IPS-NIHi11 (cell line): Measurements from ENCODE around the gene RAB11B.
"Not testable (repeated sequence)": the region's sequence is repeated elsewhere in the genome, so short reads cannot be mapped to it uniquely, and the experiment has no call there.

Experiments used
- DNase-seq: peaks from one replicate; pipeline ENCODE4 v3.0.0; 2012; ENCODE audit warnings: mixed read lengths, low spot score

Gene RAB11B

DNA sequence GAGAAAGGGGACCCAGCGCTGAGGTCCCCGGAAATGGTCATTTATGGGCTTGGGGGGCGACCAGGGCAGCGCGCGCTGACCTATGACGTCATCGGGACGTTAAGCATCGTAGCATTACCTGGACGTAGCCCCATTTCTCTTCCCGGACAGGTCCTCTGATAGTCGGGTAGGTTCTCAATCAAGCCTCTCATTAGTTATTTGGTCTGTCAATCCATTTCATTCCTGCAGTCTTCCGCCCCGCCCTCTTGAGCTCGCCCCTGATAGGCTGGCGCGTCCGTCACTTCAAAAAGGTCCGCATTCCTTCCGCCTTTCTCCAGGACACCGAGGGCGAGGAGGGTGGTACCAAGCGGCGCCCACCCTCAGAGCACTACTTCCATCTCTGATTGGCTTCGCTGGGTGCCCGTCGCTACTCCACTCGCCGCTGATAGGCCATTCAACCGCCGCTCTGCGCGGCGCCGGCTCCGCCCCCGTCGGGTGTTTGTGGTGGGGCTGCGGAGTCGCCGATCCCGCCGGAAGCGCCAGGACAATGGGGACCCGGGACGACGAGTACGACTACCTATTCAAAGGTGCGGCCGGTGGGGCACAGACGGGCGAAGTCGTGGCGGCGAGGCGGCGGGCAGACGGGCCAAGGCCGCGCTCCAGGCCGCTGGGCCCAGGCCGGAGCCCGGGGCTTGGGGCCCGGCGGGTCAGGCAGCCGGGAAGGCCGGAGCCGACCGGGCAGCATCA lies at the start of gene RAB11B:
RAB11B (plus strand) TSS at position 470 of the 726 bp plus-strand sequence; CDS start at position 527, 57 bp downstream.
- DNase-seq, result peak; percentile 97

DNA sequence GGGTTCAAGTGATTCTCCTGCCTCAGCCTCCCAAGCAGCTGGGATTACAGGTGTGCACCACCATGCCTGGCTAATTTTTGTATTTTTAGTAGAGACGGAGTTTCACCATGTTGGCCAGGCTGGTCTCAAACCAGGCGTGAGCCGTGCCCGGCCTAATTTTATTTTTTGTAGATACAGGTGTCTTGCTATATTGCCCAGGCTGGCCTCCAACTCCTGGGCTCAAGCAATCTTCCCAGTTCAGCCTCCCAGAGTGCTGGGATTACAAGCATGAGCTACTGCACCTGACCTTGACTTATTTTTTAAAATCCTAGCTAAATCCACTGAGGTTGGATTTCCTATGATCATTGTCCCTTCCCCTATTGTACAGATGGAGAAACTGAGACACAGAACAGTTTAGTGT lies 48.7 kb upstream of the RAB11B start:
- DNase-seq, result not testable (repeated sequence)

DNA sequence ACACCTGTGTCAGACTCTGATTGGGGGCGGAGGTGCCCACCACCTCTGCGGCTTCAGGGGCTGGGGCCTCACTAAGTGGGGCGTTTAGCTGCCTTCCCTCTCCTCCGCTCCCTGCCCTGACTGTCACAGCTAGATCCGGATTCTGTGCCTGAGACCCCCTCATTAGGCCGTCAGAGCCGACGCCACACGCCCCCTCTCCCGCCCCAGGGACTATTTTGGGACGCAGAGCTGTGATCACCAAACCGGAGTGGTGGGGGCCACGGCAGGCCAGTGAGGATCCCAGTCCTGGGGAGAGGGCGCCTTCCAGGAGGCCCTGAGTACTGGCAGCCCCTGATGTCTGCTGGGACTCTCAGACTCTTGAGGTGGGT lies 47.9 kb upstream of the RAB11B start:
- peak; percentile 24 for DNase-seq

DNA sequence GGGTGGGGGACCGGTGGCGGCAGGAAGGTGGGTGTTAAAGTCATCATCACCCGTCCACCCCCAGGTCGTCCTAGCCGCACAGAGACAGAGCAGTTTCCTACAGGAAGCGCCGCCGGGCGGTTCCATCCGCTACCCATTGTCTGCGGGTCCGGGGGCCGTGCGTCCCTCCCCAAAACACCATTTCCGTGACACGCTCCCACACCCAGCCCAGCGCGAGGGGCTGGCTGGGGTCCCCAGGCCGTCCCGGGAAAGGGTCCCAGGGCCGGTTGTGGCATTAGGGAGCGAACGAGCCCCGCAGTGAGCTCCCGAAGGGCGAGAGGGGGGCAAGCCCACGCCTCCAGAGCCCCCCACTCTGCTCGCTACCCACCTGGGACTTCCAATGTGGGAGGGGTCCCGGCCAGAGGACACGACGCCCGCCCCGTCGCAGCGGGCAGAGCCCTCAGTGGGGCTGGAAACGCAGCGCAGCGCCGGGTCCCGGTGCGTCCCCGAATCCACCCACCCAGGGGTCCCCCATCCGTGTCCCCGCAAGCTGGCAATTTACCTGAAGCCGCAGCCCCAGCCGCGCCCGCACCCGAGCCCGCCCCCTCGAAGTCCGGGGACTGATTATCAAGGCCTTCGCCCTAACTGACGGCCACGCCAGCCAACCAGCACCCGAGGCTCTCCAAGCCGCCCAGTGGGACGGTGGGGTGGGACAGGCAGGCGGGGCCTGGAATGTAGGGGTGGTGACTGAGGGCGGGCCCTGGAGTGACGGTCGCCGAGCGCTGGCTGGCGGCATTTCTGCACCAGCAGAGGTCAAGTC lies 47.3 kb upstream of the RAB11B start, which contains the start of gene KANK3:
KANK3 (minus strand) TSS at position 579 of the 799 bp plus-strand sequence. CDS start 5,434 bp downstream, outside the sequence.
- DNase-seq, result peak; percentile 98

DNA sequence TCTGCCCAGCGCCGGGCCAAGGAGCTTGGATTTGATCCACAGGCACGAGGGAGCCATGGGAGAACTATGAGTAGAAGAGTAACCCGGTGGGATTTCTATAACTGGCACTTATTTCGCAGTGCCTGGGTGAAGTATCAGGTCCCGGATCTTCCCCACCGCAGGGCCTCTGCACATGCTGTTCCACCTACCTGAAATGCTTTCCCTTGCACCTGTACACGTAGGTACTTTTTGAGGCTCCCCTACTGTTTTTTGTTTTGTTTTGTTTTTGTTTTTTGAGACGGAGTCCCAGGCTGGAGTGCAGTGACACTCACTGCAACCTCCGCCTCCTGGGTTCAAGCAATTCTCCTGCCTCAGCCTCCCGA lies 46.7 kb upstream of the RAB11B start:
- no peak for DNase-seq

DNA sequence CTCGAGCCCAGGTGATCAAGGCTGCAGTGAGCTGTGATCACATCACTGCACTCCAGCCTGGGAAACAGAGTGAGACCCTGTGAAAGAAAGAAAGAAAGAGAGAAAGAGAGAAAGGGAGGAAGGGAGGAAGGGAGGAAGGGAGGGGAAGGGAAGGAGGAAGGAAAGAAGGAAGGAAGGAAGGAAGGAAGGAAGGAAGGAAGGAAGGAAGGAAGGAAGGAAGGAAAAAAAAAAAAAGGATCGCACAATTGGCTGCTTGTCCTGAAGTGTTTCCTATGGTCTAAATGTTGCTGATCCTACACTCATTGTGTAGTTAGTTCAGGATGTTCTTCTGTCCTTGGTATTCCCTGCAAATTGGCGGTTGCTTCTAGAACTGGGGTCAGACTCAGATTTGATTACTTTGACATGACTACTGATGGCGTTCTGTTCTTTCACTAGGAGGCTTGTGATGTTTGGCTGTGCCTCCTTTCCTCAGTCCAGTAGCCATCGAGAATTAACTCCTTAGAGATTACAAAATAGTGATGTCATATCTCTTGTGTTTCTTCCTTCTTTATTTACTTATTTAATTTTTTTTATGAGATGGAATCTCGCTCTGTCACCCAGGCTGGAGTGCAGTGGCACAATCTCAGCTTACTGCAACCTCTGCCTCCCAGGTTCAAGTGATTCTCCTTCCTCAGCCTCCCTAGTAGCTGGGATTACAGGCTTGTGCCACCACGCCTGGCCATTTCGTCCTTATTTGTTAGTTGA lies 40.4 kb upstream of the RAB11B start:
- DNase-seq, result not testable (repeated sequence)

DNA sequence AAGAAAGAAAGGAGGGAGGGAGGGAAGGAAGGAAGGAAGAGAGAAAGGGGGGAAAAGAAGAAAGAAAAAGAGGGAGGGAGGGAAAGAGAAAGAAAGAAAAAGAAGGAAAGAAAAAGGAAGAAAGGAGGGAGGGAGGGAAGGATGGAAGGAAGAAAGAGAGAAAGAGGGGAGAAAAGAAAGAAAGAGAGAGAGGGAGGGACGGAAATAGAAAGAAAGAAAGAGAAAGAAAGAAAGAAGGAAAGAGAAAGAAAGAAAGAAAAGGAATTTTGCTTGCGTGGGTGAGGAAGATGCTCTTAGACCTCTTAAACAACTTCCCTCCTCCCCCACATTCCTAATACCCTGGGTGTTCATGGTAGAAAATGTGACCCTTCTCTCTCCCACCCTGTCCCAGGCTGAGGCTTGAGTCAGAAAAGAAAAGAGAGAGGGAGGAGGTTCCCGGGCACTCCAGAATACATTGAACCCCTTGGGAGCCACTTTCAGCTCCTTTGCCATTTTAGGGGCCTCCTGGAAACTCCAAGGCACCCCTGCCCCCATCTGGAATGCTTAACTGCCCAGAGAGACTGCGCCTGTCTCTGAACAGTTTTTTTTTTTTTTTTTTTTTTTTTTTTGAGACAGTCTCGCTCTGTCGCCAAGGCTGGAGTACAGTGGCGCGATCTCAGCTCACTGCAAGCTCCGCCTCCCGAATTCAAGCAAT lies 37.9 kb upstream of the RAB11B start:
- no peak for DNase-seq

DNA sequence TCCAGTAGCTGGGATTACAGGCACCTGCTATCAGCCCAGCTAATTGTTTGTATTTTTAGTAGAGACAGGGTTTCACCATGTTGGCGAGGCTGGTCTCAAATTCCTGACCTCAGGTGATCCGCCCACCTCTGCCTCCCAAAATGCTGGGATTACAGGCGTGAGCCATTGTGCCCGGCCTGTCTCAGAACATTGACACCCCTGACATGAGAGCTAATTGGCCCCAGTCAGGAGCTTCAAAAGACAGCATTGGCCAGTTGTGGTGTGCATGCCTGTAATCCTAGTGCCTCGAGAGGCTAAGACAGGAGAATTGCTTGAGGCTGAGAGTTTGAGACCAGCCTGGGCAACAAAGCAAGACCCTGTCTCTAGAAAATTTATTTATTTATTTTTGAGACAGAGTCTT lies 37.3 kb upstream of the RAB11B start:
- DNase-seq, result not testable (repeated sequence)

DNA sequence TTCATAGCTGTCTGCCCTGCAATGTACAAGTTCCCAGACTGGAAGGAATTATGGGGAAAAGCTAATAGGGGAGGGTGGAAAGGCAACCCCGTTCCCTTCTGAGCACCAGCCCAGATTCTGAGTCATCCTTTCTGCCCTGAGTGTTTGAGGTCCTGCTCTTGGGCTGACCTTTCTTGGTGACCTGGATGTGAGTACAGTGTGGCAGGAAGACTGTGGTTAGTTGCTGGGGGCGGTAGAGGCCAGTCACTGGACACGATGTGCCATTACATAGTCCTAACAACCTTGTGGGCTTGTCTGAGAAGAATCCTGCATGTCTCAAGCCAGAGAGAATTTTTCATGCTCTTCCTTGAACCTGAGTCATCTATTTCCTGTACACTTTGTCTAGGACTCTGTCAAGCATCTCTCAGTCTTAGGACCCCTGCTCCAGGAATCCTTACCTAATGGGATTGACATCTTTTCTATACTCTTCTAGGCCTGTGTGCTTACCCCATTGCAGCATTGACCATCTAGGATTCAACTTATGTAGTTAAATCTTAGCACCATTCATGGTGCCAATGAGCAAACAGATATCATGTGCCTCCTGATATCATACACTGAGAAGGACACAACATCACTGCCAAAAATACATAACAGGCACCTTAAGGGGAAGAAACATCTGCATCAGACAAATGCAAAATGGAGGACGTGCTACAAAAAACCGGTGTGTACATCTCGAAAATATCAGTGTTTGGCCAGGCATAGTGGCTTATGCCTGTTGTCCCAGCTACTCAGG lies 34.3 kb upstream of the RAB11B start:
- DNase-seq, result no peak

DNA sequence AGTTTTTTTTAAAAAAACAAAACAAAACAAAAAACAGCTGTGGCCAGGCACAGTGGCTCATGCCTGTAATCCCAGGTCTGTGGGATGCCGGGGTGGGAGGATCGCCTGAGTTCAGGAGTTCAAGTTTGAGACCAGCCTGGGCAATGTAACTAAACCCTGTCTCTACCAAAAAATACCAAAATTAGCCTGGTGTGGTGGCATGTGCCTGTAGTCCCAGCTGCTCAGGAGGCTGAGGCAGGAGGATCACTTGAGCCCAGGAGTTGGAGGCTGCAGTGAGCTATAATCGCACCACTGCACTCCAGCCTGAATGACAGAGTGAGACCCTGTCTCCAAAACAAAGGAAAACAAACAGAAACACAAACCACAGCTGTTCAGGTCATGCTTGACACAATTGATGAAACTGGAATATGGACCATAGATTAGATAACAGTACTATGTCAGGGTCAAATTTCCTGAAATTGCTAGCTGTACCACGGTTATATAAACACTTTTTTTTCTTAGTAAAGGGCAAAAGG lies 33.1 kb upstream of the RAB11B start:
- DNase-seq, result no peak

DNA sequence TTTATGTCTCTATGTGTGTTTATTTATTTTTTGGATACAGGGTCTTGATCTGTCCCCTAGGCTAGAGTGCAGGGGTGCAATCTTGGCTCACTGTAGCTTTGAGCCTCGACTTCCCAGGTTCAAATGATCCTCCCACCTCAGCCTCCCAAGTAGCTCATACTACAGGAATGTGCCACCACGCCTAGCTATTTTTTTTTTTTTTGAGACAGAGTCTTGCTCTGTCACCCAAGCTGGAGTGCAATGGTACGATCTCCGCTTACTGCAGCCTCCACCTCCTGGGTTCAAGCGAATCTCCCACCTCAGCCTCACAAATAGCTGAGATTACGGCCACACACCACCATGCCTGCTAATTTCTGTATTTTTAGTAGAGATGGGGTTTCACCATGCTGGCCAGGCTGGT lies 31.2 kb upstream of the RAB11B start:
- DNase-seq, result no peak

DNA sequence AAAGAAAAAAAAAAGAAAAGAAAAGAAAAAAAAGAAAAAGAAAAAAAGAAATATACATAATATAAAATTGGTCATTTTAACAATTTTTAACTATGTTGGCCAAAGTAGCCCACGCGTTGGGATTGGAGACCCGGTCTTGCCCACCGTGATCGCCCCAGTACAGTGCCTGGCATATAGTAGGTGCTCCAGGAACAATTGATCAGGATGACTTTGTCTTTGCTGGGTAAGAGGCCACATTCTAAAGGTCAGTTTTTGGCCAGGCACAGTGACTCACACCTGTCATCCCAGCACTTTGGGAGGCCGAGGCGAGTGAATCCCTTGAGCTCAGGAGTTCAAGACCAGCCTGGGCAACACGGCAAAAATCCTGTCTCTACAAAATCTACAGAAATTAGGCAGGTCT lies 30.0 kb upstream of the RAB11B start:
- DNase-seq, result no peak

DNA sequence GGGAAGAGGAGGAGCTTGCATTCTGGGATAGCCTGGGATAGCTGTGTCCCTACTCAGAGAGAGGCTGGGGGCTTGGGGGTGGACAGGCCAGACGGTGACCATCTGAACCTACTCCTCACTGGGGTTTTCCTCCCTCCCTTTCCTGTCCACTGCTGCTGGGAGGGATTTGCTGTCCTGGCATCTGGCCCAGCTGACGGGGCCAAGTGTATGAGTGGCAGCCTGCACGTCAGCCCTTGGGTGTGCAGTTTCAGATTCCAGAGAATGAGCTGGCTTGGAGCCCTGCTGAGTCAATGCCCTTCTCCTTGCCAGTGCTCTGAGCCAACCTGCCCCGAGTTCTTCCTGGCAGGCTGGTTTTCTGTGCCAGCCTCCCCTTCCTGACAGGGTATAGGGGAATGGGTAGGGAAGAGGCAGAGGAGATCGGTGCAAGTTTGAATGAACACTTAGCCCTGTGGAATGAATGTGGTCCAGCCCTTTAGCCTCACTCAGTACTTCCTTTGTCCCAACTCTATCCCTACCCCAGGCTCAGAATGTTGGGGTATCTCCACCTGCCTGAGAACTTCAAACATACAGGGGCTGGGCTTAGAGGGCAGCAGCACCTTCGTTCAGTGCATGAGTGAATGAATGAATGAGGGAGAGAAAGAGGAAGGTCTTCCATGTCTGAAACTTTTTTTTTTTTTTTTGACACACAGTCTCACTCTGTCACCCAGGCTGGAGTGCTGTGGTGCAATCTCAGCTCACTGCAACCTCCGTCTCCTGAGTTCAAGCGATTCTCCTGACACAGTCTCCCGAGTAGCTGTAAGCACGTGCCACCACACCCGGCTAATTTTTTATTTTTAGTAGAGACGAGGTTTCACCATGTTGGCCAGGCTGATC lies 28.0 kb upstream of the RAB11B start:
- DNase-seq, result peak; percentile 67

DNA sequence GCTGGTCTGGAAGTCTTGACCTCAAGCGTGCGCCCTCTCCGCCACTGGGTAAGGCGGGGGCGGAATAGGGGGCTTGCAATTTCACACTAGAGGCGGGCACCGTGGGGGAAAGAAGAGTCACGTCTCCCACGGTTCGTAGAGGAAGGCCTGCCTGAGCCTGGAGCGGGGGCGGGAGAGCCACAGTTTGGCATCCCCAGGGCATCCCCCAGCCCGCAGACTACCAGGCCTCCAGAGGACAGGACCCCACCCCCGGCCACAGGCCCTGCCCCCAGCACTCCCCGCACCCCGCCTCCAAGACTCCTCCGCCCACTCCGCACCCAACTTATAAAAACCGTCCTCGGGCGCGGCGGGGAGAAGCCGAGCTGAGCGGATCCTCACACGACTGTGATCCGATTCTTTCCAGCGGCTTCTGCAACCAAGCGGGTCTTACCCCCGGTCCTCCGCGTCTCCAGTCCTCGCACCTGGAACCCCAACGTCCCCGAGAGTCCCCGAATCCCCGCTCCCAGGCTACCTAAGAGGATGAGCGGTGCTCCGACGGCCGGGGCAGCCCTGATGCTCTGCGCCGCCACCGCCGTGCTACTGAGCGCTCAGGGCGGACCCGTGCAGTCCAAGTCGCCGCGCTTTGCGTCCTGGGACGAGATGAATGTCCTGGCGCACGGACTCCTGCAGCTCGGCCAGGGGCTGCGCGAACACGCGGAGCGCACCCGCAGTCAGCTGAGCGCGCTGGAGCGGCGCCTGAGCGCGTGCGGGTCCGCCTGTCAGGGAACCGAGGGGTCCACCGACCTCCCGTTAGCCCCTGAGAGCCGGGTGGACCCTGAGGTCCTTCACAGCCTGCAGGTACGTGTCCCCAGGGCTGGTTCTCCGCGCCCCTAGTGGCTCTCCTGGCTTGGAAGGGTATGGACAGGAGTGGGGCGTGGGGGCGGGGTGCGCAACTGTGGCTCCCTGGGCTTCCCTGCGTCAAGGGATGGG lies 26.1 kb upstream of the RAB11B start, which contains the start of gene ANGPTL4:
ANGPTL4 (plus strand) TSS at position 353 of the 969 bp plus-strand sequence; CDS start at position 520, 167 bp downstream.
- DNase-seq, result peak; percentile 80

DNA sequence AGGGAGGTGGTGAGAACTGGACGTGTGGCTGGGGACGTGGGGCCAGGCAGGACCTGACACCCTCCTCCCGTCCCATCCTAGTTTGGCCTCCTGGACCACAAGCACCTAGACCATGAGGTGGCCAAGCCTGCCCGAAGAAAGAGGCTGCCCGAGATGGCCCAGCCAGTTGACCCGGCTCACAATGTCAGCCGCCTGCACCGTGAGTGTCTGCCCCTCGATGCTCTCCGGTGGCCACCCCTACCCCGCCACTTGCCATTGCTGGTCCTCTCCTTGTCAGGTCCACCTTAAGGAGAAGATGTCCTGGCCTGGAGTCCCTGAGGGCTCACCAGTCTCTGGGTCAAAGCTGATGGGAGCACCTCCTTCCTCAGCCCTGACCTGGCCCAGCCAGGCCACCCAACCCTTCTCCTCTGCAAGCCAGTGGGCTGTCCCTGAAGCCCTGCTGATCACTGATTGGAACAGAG lies 24.0 kb upstream of the RAB11B start:
- no peak for DNase-seq

DNA sequence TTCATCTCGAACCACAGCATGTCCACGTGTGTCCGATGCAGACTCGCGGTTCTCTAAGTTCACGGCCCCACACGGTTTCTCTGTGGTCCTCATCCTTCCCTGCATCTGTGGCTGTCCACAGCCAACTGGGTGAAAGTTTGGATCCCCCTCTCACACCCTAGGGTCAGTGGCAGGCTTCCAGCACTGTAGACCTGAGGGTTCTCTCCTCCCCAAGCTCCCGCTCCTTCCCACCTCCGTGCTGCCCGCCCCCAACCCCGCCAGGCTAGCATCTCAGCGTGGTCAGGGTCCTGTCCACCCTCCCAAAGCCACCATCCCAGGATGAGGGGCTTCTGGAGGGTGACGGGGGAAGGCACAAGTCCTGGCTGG lies 23.2 kb upstream of the RAB11B start:
- no peak for DNase-seq

DNA sequence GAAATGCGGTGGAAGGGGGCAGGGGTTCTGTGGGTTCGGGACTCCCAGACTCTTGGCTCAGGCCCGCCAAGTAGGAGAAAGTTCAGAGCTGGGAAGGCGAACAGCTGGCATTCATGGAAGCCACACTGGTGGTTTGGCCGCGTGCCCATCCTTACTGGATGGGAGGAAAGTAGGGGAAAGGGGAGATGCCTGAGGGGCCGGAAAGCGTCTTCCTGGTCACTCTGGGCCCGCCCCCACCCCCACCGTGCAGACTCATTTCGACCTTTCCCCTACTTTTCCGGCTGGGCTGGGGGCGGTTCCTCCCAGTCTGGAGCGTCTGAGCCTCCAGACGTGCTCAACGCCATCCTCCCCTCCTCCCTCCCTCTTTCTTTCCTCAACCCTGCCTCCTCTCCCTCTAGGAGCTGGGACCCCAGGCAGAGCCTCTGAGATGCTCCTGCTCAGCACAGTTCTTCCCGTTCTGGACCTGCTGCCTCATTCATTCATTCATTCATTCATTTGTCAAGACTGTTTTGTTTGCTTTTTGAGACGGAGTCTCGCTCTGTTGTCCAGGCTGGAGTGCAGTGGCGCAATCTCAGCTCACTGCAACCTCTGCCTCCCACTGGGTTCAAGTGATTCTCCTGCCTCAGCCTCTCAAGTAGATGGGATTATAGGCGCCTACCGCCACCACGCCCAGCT lies 22.7 kb upstream of the RAB11B start:
- peak; percentile 90 for DNase-seq
